HG02885 (cell line): ENCODE measurements around the gene CHD1L.
A peak's percentile ranks its signal among the peaks of the same experiment; 100 is the strongest.
"Not testable (repeated sequence)": the region's sequence is repeated elsewhere in the genome, so short reads cannot be mapped to it uniquely, and the experiment has no call there.

Source experiments
- ATAC-seq: cut with Tn5 transposase; IDR thresholded peaks from one replicate; pipeline ENCODE4 v1.9.1; 2021; ENCODE audit warnings: mild to moderate bottlenecking; ENCODE audit not compliant: unreplicated experiment, poor library complexity

CHD1L gene

GRCh38 chr1:147242449-147243227, at the start of gene CHD1L:
CHD1L (plus strand) TSS chr1:147242684; CDS start chr1:147242704, 20 bp downstream.
- ATAC-seq: peak; percentile 84

GRCh38 chr1:147197324-147197723, 45.2 kb upstream of the CHD1L start:
- ATAC-seq: not testable (repeated sequence)

DNA sequence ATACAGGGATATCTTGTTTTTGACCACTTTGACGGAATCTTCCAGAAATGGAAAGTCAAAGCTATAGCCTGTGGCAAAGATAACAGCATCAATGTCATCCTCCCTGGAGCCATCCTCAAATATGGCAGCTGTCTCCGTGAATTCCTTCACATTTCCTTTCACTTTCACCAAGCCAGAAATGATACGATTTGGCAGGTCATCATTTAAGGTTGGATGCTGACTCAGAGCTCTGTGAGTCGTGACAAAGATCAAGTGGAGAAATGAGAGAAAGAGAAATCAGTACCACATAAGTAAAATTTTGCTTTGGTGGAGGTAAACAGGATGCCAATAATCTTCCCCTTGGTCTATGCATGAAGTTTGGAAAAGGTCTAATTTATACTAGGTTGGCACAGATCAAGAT, 41.2 kb upstream of the CHD1L start:
- ATAC-seq: no peak

DNA sequence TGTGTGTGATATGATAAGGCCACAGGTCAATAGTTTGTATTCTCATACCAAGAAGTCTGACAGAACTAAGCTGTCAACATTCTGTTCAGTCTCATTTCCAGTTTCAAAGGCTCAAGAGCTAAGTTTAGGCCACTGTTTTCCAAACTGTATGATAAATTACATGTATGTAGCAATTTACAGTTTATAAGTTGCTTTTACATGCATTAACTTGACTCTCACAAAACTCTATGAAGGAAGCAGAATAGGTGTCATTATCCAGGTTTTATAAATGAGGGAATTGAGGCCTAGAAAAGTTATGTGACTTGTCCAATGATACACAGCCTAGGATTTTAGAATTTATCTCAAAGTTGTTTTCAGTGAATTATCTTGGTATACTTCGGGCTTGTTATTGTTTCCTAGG, 40.7 kb upstream of the CHD1L start:
- no peak for ATAC-seq

GRCh38 chr1:147202576-147202975, 39.9 kb upstream of the CHD1L start:
- no peak for ATAC-seq

DNA sequence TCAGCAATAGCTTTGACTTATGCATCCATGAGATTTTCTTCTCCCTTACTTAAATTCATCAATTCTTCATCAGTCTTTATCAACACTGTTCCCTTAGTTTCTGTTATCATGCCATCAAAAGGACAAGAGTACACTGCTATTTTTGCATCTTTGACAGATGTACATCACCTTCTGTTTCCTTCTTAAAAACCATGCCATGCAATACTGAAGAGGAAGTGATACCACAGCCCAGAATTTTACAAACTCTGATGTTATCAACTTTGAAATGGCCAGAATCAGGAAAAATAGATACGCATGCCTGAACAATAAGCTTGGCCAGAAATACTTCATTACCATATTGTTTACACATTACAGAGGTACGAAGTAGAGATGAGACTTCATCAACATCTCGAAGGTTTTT, 38.4 kb upstream of the CHD1L start:
- no peak for ATAC-seq

GRCh38 chr1:147207192-147207591, 35.3 kb upstream of the CHD1L start:
- no peak for ATAC-seq

- ATAC-seq: no peak
Observed at GRCh38 chr1:147208619-147209018, 33.9 kb upstream of the CHD1L start.

- no peak for ATAC-seq
Observed at GRCh38 chr1:147209825-147210821, 32.4 kb upstream of the CHD1L start.

GRCh38 chr1:147210987-147211386, 31.5 kb upstream of the CHD1L start:
- no peak for ATAC-seq

- no peak for ATAC-seq
Observed at GRCh38 chr1:147211577-147211976, 30.9 kb upstream of the CHD1L start.

DNA sequence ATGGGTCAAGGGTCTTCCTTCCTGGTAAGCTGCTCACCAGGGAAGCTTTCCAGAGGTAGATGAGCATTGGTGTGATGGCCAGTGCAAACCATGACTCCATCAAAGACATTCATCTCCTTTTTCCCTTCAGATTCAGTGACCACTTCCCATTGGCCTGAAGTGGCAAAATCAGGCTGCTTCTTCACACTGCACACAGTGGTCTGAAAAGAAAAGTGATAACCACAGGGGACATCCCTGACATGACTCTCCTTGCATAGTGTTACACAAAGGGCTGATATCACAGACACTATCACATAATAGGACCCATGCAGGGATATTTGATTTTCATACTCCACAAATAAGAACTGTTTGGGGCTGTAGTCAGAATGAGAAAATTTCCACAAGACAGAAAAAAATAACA, 29.2 kb upstream of the CHD1L start:
- ATAC-seq: no peak

DNA sequence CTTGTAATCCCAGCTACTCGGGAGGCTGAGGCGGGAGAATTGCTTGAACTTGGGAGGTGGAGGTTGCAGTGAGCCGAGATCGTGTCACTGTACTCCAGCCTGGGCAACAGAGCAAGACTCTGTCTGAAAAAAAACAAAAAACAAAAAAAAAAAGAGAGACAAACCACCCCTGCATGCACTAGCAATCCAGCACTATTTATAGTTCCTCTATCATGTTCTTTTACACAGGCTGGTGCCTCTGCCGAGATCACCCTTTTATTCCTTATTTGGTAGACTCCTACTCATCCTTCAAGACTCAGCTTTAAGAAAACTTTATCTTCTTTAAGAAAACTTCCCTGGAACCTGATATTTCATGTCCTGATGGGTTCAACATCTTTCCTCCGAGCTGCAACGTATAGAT, 28.2 kb upstream of the CHD1L start:
- no peak for ATAC-seq

- no peak for ATAC-seq
Observed at GRCh38 chr1:147214842-147215539, 27.5 kb upstream of the CHD1L start.

DNA sequence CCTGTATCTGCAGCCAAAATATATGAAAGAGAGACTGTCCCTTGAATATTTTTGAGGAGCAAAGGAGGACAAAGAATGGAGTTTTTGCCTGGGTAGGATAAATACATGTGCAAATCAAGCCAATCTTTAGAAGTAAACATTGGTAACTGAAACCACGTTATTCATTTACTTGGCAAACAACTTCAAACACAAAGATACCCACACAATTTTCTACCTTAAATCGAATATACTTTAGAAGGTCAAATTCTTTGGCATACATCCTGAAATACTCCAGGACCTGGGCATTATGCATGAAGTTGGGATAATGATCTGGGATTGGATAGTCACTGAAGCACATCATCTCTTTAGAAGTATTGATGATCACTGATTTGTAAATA, 27.0 kb upstream of the CHD1L start:
- no peak for ATAC-seq

DNA sequence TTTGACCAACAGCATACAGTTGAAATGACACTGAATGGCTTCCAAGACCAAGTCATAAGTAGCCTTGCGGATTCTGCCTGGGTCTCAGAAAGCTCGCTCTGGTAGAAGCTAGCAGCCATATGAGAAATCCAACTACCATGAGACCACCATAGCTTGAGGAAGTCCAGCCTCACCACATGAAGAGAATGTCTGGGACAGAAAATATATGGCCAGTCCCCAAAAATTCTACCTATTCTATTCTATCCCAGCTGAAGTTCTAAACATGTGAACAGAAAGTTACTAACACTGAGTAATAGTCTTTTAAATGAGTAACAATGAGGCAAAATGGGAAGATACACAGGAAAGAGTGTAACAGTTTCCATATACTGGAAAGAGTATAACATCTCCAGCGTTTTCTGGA, 26.4 kb upstream of the CHD1L start:
- no peak for ATAC-seq

DNA sequence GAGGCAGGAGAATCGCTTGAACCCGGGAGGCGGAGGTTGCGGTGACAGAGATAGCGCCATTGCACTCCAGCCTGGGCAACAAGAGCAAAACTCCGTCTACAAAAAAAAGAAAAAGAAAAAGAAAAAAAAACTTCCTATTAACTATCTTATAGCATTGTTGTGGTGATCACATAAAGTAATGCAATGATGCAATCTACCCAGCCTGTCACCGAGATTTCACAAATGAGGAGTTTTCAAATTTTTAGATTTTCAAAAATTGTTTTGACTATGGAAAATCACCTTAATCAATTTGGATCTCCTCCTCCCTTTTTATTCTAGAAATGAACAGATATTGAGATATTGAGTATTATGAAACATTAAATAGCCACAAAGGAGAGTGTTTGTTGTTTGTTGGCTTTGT, 25.3 kb upstream of the CHD1L start:
- no peak for ATAC-seq

- ATAC-seq: no peak
Observed at GRCh38 chr1:147218606-147219005, 23.9 kb upstream of the CHD1L start.

GRCh38 chr1:147223740-147224615, 18.5 kb upstream of the CHD1L start:
- no peak for ATAC-seq
